K562 (cell line): ENCODE data around the gene POMT1.

ENCODE experiments used
- CHD7 ChIP-seq: fragments of 200-600 bp; sonication (generic); IDR thresholded peaks from one replicate; pipeline ENCODE4 v1.6.1; 2012; ENCODE audit warnings: mild to moderate bottlenecking, low read depth, low read length, inconsistent platforms
- CTCF ChIP-seq, 3 experiments: IDR thresholded peaks in 2 of 3; conservative IDR thresholded peaks in 1 of 3; 2 replicates each; pipeline ENCODE4 v1.5.1; 2011 to 2012; ENCODE audit warnings: low read length in 3 of 3, mild to moderate bottlenecking in 3 of 3, control low read depth in 2 of 3, improper control_type of control experiment in 1 of 3, inconsistent platforms in 1 of 3, low read depth in 1 of 3, mixed read lengths in 1 of 3, moderate library complexity in 1 of 3; ENCODE audit not compliant: insufficient read depth in 2 of 3
- EP300 ChIP-seq: IDR thresholded peaks from 2 replicates; pipeline ENCODE4 v1.6.1; 2012; ENCODE audit warnings: low read length, improper control_type of control experiment
- IRF9 ChIP-seq: fragments of 450-650 bp; IDR thresholded peaks from 2 replicates; pipeline ENCODE4 v1.6.1; 2016; ENCODE audit warnings: missing biosample characterization, missing genetic modification characterization
- LARP7 ChIP-seq: fragments of 450-650 bp; IDR thresholded peaks from 2 replicates; pipeline ENCODE4 v1.6.1; 2016
- MAFK ChIP-seq: IDR thresholded peaks from 2 replicates; pipeline ENCODE4 v1.6.1; 2011; ENCODE audit warnings: low read length, improper control_type of control experiment
- MAZ ChIP-seq, 2 experiments: fragments of 450-650 bp in 1 of 2; sonication (generic) in 1 of 2; formaldehyde crosslinking; IDR thresholded peaks in 1 of 2; conservative IDR thresholded peaks in 1 of 2; 2 replicates each; pipeline versions ENCODE4 v1.4.0 to v1.5.0; 2020; ENCODE audit warnings: mild to moderate bottlenecking in 1 of 2, missing genetic modification reagents in 1 of 2
- ZNF507 ChIP-seq: conservative IDR thresholded peaks from 2 replicates; pipeline ENCODE4 v1.6.1; 2017; ENCODE audit warnings: missing genetic modification characterization, missing compliant biosample characterization

- TF ChIP-seq ZNF507 (tag) (no peak), MAFK (no peak), CHD7 (no peak), EP300 (no peak), CTCF (IDR thresholded peaks at IDR 0.05 in 2 of 3, conservative IDR thresholded peaks at IDR 0.05 in 1 of 3; ENCODE audit: insufficient read depth in 2 of 3, low read depth in 1 of 3, low read length in 3 of 3) (no peak), LARP7 (no peak), IRF9 (no peak), MAZ (CRISPR knock-in tag; conservative IDR thresholded peaks at IDR 0.05 in 1 of 2, IDR thresholded peaks at IDR 0.05 in 1 of 2) (no peak)
These were observed 20.2 kb upstream of the POMT1 start for GRCh38 chr9:131482343-131483006.
